IPS-18a (cell line): ENCODE data around the gene A1CF.
"Not testable (repeated sequence)": the region's sequence is repeated elsewhere in the genome, so short reads cannot be mapped to it uniquely, and the experiment has no call there.

Experiments
- H3K27ac ChIP-seq: one replicate; pipeline ENCODE4 v1.5.1; 2013; ENCODE audit warnings: low read length
- H3K27me3 ChIP-seq: one replicate; pipeline ENCODE4 v1.6.1; 2013; ENCODE audit warnings: mild to moderate bottlenecking, low read length; ENCODE audit not compliant: control insufficient read depth, insufficient read depth
- H3K36me3 ChIP-seq: one replicate; pipeline ENCODE4 v1.6.1; 2013; ENCODE audit warnings: low read depth, low read length; ENCODE audit not compliant: control insufficient read depth
- H3K4me1 ChIP-seq: one replicate; pipeline ENCODE4 v1.6.1; 2013; ENCODE audit warnings: low read depth, low read length; ENCODE audit not compliant: control insufficient read depth
- H3K4me3 ChIP-seq: one replicate; pipeline ENCODE4 v1.5.1; 2013; ENCODE audit warnings: low read length
- H3K9ac ChIP-seq: one replicate; pipeline ENCODE4 v1.6.1; 2013; ENCODE audit warnings: mild to moderate bottlenecking, low read length, moderate library complexity
- H3K9me3 ChIP-seq: one replicate; pipeline ENCODE4 v1.6.1; 2013; ENCODE audit warnings: low read depth, low read length; ENCODE audit not compliant: control insufficient read depth

Gene A1CF

DNA sequence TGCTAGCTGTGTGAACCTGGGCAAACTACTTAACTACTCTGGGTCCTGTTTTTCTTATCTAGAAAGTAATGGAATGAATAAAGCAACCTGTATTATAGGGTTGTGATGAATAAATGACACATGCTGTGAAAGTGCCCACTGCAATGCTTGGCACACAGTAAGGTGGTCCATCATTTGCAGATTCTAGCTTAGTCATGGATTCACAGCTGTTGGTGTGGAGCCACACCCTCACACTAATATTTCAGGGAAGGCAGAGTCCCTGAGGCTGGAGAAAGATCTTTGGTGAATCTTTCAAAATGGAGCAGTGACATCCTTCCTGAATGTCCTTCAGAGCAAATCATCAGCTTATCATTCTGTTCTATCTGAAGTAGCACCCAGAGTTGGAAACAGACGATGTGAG is 60.6 kb downstream of the A1CF start:
- Histone ChIP-seq H3K4me1 (no peaks in the 10 kb centered on the region), H3K9me3 (no peaks in the 10 kb centered on the region), H3K36me3 (no peaks in the 10 kb centered on the region), H3K27ac (no peak overlapping the region), H3K4me3 (no peak overlapping the region), H3K27me3 (no peaks in the 10 kb centered on the region), H3K9ac (no peak overlapping the region)

DNA sequence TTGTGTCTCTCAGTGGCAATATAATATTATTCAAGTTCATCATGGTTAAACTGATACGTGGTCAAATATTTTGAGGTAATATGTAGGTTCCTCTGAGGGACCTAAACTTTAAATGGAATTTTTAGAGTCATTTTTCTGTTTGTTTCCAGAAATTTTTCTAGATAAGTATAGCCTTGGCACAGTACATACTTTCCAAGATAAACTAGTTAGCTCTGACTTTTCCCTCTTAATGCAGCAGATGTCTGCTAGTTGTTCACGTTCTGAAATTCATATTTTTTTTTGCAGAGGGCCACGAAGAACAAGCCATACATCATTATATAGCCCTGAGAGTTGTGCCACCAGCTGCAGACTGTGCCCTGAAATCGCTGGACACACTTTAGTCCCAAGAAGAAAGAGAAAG is 61.6 kb downstream of the A1CF start:
- no peaks in the 10 kb centered on the region for H3K4me1 ChIP-seq
- H3K4me3 ChIP-seq, result no peak overlapping the region
- H3K9ac ChIP-seq, result no peak overlapping the region
- H3K9me3 ChIP-seq, result no peaks in the 10 kb centered on the region
- H3K27ac ChIP-seq, result no peak overlapping the region
- no peaks in the 10 kb centered on the region for H3K36me3 ChIP-seq
- H3K27me3 ChIP-seq, result no peaks in the 10 kb centered on the region

DNA sequence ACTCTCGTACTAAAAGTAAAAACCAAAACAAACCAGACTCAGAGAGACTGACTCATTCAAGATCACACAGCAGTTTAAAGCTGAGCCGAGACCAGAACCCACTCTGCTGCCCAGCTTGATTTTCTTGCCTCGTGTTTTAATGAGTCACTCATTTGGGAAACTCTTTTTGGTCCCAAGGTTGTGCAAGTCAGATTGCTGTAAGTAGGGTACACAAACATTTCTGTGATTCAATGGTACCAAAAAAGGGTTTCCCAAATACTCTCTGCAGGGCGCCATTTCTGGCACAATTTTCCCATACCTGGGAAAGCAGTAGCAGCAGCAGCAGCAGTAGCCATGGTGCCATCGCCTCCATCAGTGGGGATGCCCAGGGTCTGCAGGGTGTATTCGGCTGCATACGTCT is 75.8 kb downstream of the A1CF start:
- Histone ChIP-seq H3K9me3 (no peaks in the 10 kb centered on the region), H3K4me3 (no peak overlapping the region), H3K4me1 (peaks cover 11% of the 10 kb centered on the region), H3K27me3 (no peaks in the 10 kb centered on the region), H3K9ac (no peak overlapping the region), H3K27ac (no peak overlapping the region), H3K36me3 (no peaks in the 10 kb centered on the region)

DNA sequence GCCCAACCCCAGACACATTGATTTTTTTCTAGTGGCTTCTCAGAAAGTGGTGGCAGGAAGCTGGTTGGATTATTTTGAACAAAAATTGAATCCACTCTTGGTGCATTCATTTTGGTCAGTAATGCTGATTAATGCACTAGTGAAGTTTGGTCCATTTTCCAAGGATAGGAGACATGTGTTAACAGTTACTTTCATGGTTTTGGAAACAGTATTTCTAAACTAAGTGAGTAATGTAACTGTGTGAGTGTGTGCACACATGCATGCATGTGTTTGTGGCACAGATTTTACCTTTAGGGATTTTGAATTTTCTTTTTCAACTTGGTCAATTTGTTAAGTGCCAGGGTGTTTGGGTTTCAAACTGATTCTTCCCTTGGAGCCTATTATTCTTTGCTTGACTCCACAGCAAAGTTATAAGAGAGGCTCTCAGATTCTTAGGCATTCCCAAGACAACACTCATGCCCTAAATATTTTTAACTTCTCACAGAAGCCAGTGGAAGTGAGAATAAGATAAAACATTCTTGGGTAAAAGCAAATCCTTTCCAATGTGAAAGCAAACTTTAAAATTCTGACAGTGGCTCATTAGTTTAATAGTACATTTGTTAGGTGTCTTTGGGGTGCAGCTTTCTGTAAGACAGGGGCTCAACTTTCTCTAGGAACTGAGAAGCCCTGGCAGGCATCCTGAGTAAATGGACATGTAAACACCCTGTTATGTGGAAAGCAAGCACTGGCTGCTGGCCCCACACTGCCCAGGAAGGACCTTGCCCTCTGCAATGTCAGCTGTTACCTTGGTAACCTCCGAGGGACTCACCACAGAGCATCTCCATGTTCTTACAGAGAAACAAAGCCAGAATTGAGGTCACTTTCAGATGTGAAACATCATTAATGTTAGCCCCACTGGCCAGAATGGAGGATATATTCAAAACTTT is 77.3 kb downstream of the A1CF start:
- Histone ChIP-seq H3K27ac (no peak overlapping the region), H3K4me1 (peaks cover 17% of the 10 kb centered on the region), H3K9ac (no peak overlapping the region), H3K27me3 (no peaks in the 10 kb centered on the region), H3K36me3 (no peaks in the 10 kb centered on the region), H3K9me3 (no peaks in the 10 kb centered on the region), H3K4me3 (no peak overlapping the region)

DNA sequence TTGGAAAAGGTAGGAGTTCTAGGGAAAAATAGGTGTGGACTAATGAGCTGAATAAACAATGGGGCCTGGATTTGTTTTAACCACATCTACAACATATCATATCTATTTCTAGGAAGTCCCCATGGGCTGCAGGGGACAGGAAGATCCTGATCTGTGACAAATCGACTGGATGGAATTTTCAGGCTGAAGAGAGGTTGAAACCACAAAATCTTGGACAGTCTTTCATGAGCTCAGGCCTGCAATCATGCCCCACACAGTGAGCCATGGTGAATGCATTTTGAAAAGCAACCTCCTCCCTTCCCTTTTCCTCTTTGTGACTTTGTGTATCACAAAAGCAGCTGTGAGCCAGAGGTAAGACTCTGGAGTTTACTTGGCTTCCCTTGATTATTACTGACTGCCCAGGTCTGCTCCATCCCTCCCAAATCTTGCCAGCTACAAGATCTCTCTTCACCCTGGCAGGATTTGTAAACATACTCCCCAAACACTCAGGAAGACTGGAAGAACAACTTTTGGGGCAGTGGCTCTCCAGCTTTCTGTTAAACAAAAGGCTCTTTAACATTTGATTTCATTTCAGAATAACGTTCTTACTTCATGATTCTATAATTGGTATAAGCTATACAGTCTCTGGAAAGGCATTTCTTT is 79.3 kb downstream of the A1CF start:
- no peaks in the 10 kb centered on the region for H3K36me3 ChIP-seq
- H3K4me3 ChIP-seq, result no peak overlapping the region
- H3K27ac ChIP-seq, result no peak overlapping the region
- peaks cover 17% of the 10 kb centered on the region for H3K4me1 ChIP-seq
- H3K9me3 ChIP-seq, result no peaks in the 10 kb centered on the region
- no peaks in the 10 kb centered on the region for H3K27me3 ChIP-seq
- no peak overlapping the region for H3K9ac ChIP-seq

DNA sequence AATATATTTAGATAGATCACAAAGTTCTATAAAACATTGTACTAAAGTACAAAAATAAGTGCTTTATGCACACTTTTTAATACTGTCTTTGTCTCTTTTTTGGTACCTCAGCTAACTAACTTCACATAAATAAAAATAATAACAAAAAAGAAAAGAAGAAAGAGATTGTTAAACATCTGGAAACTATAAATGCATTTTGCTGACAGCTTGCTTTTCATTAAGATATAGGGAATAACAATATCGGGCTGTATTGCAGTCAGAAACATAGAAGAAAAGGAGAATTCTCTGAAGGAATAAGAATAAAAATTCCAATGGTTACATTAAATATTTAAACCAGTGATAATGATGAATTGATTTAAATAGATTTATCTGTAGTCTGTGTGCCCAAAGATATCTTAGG is 85.8 kb downstream of the A1CF start:
- H3K27me3 ChIP-seq, result no peaks in the 10 kb centered on the region
- peaks cover 6% of the 10 kb centered on the region for H3K4me1 ChIP-seq
- H3K9me3 ChIP-seq, result no peaks in the 10 kb centered on the region
- no peaks in the 10 kb centered on the region for H3K36me3 ChIP-seq
- no peak overlapping the region for H3K27ac ChIP-seq
- H3K4me3 ChIP-seq, result no peak overlapping the region
- H3K9ac ChIP-seq, result no peak overlapping the region

DNA sequence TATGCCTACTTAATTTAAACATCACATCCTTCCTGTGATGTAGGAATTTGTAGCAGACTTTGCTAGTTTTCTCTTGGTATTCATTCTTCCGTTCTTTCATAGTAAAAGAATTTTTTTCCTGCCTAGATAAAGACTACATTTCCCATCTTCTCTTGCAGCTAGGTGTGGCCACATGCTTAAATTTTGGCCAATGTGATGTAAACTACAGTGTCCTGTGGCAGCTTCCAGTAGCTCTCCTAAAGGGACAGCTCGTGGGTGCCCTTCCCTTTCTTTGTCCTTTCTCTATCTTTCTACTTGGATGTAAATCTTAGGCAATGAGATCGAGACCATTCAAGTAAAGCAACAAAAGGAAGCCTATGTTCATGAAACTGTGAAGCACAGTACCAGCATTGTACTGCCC is 87.1 kb downstream of the A1CF start:
- H3K9me3 ChIP-seq, result no peaks in the 10 kb centered on the region
- no peaks in the 10 kb centered on the region for H3K27me3 ChIP-seq
- no peaks in the 10 kb centered on the region for H3K36me3 ChIP-seq
- no peak overlapping the region for H3K4me3 ChIP-seq
- H3K9ac ChIP-seq, result no peak overlapping the region
- H3K4me1 ChIP-seq, result no peaks in the 10 kb centered on the region
- H3K27ac ChIP-seq, result no peak overlapping the region

DNA sequence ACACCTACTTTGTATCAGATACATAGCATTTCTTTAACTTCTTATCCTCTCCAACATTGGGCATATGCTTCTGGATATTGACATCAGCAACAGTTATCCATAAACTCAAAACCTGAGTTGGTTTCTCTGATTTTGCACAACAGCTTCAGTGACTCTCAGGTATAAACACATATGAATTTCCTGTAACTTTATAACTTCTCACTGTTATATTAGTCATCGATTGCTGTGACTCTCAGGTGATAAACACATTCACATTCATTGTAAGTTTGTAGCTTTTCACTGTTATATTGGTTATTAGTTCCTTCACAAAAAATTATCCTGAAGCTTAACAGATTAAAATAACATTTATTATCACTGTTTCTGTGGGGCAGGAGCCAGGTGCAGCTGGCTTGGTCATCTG is 88.7 kb downstream of the A1CF start:
- no peak overlapping the region for H3K9ac ChIP-seq
- no peak overlapping the region for H3K4me3 ChIP-seq

DNA sequence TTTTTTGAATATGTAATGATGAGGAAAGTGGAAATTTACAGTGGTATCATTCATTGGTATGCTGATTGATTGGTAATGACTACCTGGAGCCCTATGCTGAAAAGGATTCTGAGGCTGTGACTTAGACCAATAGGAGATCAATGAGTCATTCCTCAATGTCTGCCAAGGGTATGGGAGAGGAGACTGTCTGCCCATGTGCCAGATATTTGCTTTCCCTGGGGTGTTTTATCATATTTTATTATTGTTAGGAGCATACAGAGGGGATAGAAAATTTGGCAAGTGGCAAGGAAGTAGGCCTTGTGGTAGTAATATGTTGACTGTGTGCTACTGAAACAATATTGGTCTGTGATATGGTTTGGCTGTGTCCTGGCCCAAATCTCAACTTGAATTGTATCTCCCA is 90.9 kb downstream of the A1CF start:
- H3K4me3 ChIP-seq, result no peak overlapping the region
- no peaks in the 10 kb centered on the region for H3K9me3 ChIP-seq
- H3K27ac ChIP-seq, result no peak overlapping the region
- H3K4me1 ChIP-seq, result no peaks in the 10 kb centered on the region
- no peaks in the 10 kb centered on the region for H3K36me3 ChIP-seq
- H3K9ac ChIP-seq, result no peak overlapping the region
- H3K27me3 ChIP-seq, result no peaks in the 10 kb centered on the region

More for the DNA sequence above, 88.7 kb downstream of the A1CF start:
- Histone ChIP-seq H3K9me3 (no peaks in the 10 kb centered on the region), H3K27me3 (no peaks in the 10 kb centered on the region), H3K4me1 (no peaks in the 10 kb centered on the region), H3K36me3 (no peaks in the 10 kb centered on the region), H3K27ac (no peak overlapping the region)

DNA sequence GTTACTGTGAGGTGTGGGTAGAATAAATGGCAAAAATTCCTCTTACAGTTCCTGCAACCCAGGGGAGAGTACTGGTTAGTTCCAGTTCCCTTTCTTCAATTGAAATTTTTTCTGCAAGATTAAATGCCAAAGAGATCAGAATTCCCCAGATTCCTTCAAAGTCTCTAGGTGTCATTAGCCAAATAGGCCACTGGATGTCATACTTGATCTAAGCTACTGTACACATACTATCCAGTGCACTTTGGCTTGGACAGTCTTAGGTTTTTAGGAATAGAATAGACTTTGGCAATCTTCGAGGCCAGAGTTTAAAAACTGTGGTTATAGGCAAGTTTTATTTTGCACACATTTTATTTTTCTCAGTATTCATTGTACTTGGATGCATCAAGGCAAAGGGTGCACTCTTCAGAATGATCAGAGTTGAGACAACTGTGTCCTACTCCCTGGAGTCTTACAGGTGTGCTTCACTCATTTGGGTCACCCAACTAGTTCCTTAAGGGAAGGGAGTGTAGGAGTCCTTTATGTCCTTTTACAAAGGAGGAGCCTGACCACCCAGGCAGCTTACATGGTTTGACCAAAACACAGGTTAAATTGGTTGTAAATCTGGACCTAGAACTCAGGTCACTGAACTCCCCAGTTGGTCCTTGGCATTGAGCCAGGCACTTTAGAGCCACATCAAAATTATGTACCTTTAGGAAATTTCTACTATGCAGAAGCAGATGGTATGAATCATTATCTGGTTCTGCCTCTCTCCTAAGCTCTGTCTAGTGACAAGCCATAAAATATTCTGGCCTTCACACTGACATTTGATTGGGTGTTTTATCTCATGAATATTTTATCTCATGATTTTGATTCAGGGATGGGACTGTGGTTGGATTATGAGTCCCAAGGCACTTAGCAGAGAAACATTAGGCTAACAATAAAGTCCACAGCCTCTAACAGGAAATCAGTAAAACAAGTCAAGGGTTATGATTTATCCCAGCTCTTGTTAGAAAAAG is 96.2 kb downstream of the A1CF start:
- no peak overlapping the region for H3K9ac ChIP-seq
- peaks cover 10% of the 10 kb centered on the region for H3K4me1 ChIP-seq
- no peaks in the 10 kb centered on the region for H3K27me3 ChIP-seq
- H3K27ac ChIP-seq, result no peak overlapping the region
- no peak overlapping the region for H3K4me3 ChIP-seq
- H3K36me3 ChIP-seq, result no peaks in the 10 kb centered on the region
- H3K9me3 ChIP-seq, result no peaks in the 10 kb centered on the region

DNA sequence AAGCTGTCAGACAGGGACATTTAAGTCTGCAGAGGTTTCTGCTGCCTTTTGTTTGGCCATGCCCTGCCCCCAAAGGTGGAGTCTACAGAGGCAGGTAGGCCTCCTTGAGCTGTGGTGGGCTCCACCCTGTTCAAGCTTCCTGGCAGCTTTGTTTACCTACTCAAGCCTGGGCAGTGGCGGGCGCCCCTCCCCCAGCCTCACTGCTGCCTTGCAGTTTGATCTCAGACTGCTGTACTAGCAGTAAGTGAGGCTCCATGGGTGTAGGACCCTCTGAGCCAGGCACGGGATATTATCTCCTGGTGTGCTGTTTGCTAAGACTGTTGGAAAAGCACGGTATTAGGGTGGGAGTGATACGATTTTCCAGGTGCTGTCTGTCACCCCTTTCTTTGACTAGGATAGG is 97.5 kb downstream of the A1CF start:
- H3K27me3 ChIP-seq, H3K9me3 ChIP-seq, H3K4me1 ChIP-seq, H3K27ac ChIP-seq, H3K9ac ChIP-seq, H3K36me3 ChIP-seq: not testable (repeated sequence)
- H3K4me3 ChIP-seq, result peak overlapping the region; percentile 21
